Tibial nerve (tissue), 4 donors: ENCODE data around the gene ANKRD34B. TPM values are rescaled to one million over a fixed set of nuclear protein-coding genes. Genes with fewer than 3 reads are reported as not detected.

Experiments used
- DNase-seq, 2 donors: peaks; one replicate each; pipeline ENCODE4 v3.0.0-alpha.2; 2019; ENCODE audit warnings: low spot score in 2 of 2
- H3K27ac ChIP-seq, 4 donors: fragments of 200-600 bp; sonication (generic) in 3 of 4; one replicate each; pipeline ENCODE4 v1.5.1; 2017 to 2019; ENCODE audit warnings: mild to moderate bottlenecking in 1 of 4
- H3K27me3 ChIP-seq, 2 donors: fragments of 200-600 bp; sonication (generic) in 1 of 2; one replicate each; pipeline versions ENCODE4 v1.5.1 to v1.6.0; 2017 to 2019
- H3K36me3 ChIP-seq, 3 donors: fragments of 200-600 bp; sonication (generic); one replicate each; pipeline ENCODE4 v1.5.1; 2018 to 2019
- H3K4me1 ChIP-seq, 4 donors: fragments of 200-600 bp; sonication (generic) in 3 of 4; one replicate each; pipeline ENCODE4 v1.5.1; 2017 to 2019
- H3K4me3 ChIP-seq, 4 donors: fragments of 200-600 bp; sonication (generic) in 3 of 4; one replicate each; pipeline ENCODE4 v1.5.1; 2017 to 2019; ENCODE audit warnings: mild to moderate bottlenecking in 1 of 4, moderate library complexity in 1 of 4
- H3K9me3 ChIP-seq, 4 donors: fragments of 200-600 bp; sonication (generic) in 3 of 4; one replicate each; pipeline ENCODE4 v1.5.1; 2017 to 2019
- CTCF ChIP-seq, 5 experiments: fragments of 200-600 bp in 3 of 5; fragments of 450-650 bp in 2 of 5; sonication (generic) in 3 of 5; IDR thresholded peaks; one replicate each; pipeline ENCODE4 v1.5.1; 2016 to 2019; ENCODE audit warnings: antibody characterized with exemption in 5 of 5, mild to moderate bottlenecking in 3 of 5, moderate library complexity in 2 of 5
- EP300 ChIP-seq, 2 donors: sonication (generic); formaldehyde crosslinking; IDR thresholded peaks; one replicate each; pipeline ENCODE4 v1.6.1; 2017; ENCODE audit warnings: antibody characterized with exemption in 2 of 2, mild to moderate bottlenecking in 1 of 2
- POLR2A ChIP-seq, 2 donors: fragments of 450-650 bp; IDR thresholded peaks; one replicate each; pipeline ENCODE4 v1.6.1; 2017; ENCODE audit warnings: antibody characterized with exemption in 2 of 2, mild to moderate bottlenecking in 2 of 2, moderate library complexity in 2 of 2
- WGBS, 2 donors: methylation state at CpG; one replicate each; pipeline ENCODE4 v1.1.5; 2018; 5-methylcytosine and 5-hydroxymethylcytosine counted together
- total RNA-seq, 4 donors: library from RNA; depleted of rRNA; stranded (reverse); fragments of >200 nt; gene quantifications; one replicate each; pipeline ENCODE4 v1.1.0, GENCODE V29; 2016

ANKRD34B gene
- not detected for total RNA-seq

- Histone ChIP-seq H3K27me3 (peaks cover 2 to 39% of the 10 kb centered on the region in 2 donors), H3K4me1 (peaks cover 0 to 18% (median 15%) of the 10 kb centered on the region in 4 donors), H3K27ac (no peak within 1 kb of the TSS), H3K4me3 (peak within 1 kb of the TSS in 3 of 4 donors; percentile 15 to 34 (median 28)), H3K9me3 (no peaks in the 10 kb centered on the region), H3K36me3 (no peaks in the 10 kb centered on the region)
- WGBS, 2 donors: 4% methylated on average over 32 to 42 of the region's 73 CpGs
- TF ChIP-seq EP300 (IDR thresholded peaks at IDR 0.05) (no peak), POLR2A (IDR thresholded peaks at IDR 0.05) (no peak), CTCF (IDR thresholded peaks at IDR 0.05) (no peak)
- no peak for DNase-seq
Observed at GRCh38 chr5:80569961-80570786, at the start of gene ANKRD34B. Gene ANKRD34B, minus strand, starts transcription at chr5:80570280. Its CDS starts 10,261 bp downstream, at chr5:80560019.

DNA sequence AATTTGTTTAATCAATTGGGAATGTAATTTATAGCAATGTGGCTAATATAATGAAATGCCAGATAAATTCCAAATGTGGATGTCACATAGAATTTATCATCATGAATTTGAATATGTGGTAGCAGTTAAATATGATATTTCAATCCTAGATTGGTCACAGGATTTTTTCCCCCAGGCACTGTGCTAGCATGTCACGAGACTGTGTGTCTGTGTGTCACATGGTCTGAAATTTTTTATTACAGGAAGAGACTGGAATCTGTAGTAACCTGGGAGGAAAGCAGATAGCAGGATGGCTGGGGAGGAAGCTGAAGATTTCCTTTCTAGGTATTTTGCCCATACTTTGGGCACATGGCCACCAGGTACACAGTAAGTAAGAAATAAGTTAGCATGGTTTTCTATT lies 49.0 kb upstream of the ANKRD34B start:
- 90 to 98% methylated on average over 1 of the region's 1 CpG for WGBS, 2 donors
- Histone ChIP-seq H3K36me3 (peaks cover 0 to 9% (median 0%) of the 10 kb centered on the region in 3 donors), H3K27me3 (no peaks in the 10 kb centered on the region), H3K4me3 (no peak overlapping the region), H3K9me3 (no peaks in the 10 kb centered on the region), H3K27ac (no peak overlapping the region), H3K4me1 (peaks cover 0 to 4% (median 0%) of the 10 kb centered on the region in 4 donors)
- TF ChIP-seq CTCF (IDR thresholded peaks at IDR 0.05): no peak
- no peak for TF ChIP-seq EP300 (IDR thresholded peaks at IDR 0.05)
- no peak for TF ChIP-seq POLR2A (IDR thresholded peaks at IDR 0.05)
- no peak for DNase-seq

DNA sequence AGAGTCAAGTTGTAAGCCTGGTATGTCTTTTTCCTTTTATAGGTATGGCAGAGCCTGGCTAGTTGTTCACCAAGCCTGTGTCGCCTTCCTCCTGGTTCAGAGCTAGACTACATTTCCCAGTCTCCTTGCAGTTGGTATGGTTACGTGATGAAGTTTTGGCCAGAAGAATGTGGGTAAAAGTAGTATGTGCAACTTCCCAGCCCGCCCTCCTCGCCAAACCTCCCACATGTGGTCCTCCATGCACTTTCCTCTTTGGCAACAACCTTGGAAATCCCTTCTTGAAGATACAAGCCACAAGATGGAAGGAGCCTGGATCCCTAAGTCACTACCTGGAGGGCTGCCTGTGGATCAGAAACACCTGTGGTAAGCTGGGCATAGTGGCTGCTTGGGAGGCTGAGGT lies 48.4 kb upstream of the ANKRD34B start:
- WGBS, 2 donors: 94 to 97% methylated on average over 4 of the region's 4 CpGs
- Histone ChIP-seq H3K36me3 (peaks cover 0 to 9% (median 0%) of the 10 kb centered on the region in 3 donors), H3K4me3 (no peak overlapping the region), H3K27me3 (no peaks in the 10 kb centered on the region), H3K4me1 (peaks cover 0 to 4% (median 0%) of the 10 kb centered on the region in 4 donors), H3K9me3 (no peaks in the 10 kb centered on the region), H3K27ac (no peak overlapping the region)
- no peak for TF ChIP-seq CTCF (IDR thresholded peaks at IDR 0.05)
- TF ChIP-seq EP300 (IDR thresholded peaks at IDR 0.05): no peak
- no peak for TF ChIP-seq POLR2A (IDR thresholded peaks at IDR 0.05)
- DNase-seq: no peak

GRCh38 chr5:80615266-80615914 lies 45.3 kb upstream of the ANKRD34B start:
- peak overlapping the region in 1 of 4 donors; percentile 20 for H3K4me3 ChIP-seq
- peaks cover 0 to 4% (median 0%) of the 10 kb centered on the region in 4 donors for H3K9me3 ChIP-seq
- H3K4me1 ChIP-seq: peaks cover 0 to 4% (median 0%) of the 10 kb centered on the region in 4 donors
- TF ChIP-seq CTCF (IDR thresholded peaks at IDR 0.05): no peak
- TF ChIP-seq POLR2A (IDR thresholded peaks at IDR 0.05): no peak
- peak in 1 of 2 donors; percentile 13 for TF ChIP-seq EP300 (IDR thresholded peaks at IDR 0.05)
- WGBS, 2 donors: 49 to 62% methylated on average over 17 of the region's 17 CpGs
- H3K27ac ChIP-seq: peak overlapping the region in 1 of 4 donors; percentile 48
- no peak for DNase-seq
- no peaks in the 10 kb centered on the region for H3K27me3 ChIP-seq
- no peaks in the 10 kb centered on the region for H3K36me3 ChIP-seq

- 84 to 88% methylated on average over 1 of the region's 1 CpG for WGBS, 2 donors
- Histone ChIP-seq H3K9me3 (peaks cover 0 to 6% (median 2%) of the 10 kb centered on the region in 4 donors), H3K4me1 (no peaks in the 10 kb centered on the region), H3K36me3 (no peaks in the 10 kb centered on the region), H3K4me3 (no peak overlapping the region), H3K27ac (no peak overlapping the region), H3K27me3 (no peaks in the 10 kb centered on the region)
- TF ChIP-seq POLR2A (IDR thresholded peaks at IDR 0.05): no peak
- TF ChIP-seq EP300 (IDR thresholded peaks at IDR 0.05): no peak
- TF ChIP-seq CTCF (IDR thresholded peaks at IDR 0.05): no peak
- DNase-seq: no peak
Observed at GRCh38 chr5:80609692-80610091, 39.6 kb upstream of the ANKRD34B start.
